NCI-H2171 treated with DMSO at 0.1 percent for 48 hours (cell line): ENCODE data around the gene NAA38.
"Not testable (repeated sequence)": the region's sequence is repeated elsewhere in the genome, so short reads cannot be mapped to it uniquely, and the experiment has no call there.

Experiments
- DNase-seq: peaks from one replicate; lab custom pipeline; 2025; lab: John Stamatoyannopoulos, UW

Gene NAA38

GRCh38 chr17:7882068-7882467 is 24.7 kb upstream of the NAA38 start:
- DNase-seq = peak; percentile 92

- DNase-seq = peak; percentile 98
These were observed 24.1 kb upstream of the NAA38 start for GRCh38 chr17:7881276-7882054.

GRCh38 chr17:7880076-7880868 is 22.9 kb upstream of the NAA38 start:
- peak; percentile 48 for DNase-seq

GRCh38 chr17:7878234-7878633 is 20.9 kb upstream of the NAA38 start:
- DNase-seq = no peak

GRCh38 chr17:7875804-7876370 is 18.5 kb upstream of the NAA38 start:
- DNase-seq = no peak

- no peak for DNase-seq
These were observed 15.7 kb upstream of the NAA38 start for GRCh38 chr17:7873051-7873450.

- DNase-seq = no peak
These were observed 10.5 kb upstream of the NAA38 start for GRCh38 chr17:7867881-7868329.

- DNase-seq = no peak
These were observed 7.8 kb upstream of the NAA38 start for GRCh38 chr17:7864995-7865650.

GRCh38 chr17:7864384-7864783 is 7.0 kb upstream of the NAA38 start:
- DNase-seq = not testable (repeated sequence)

- peak; percentile 83 for DNase-seq
These were observed 5.5 kb upstream of the NAA38 start for GRCh38 chr17:7862692-7863437.

- no peak for DNase-seq
These were observed 1.7 kb upstream of the NAA38 start for GRCh38 chr17:7859028-7859427.

- DNase-seq = peak; percentile 52
These were observed 1.1 kb upstream of the NAA38 start for GRCh38 chr17:7858522-7858810.

GRCh38 chr17:7857713-7858521 is 558 bp upstream of the NAA38 start, which contains the start of gene CYB5D1:
Gene CYB5D1 (plus strand): TSS chr17:7858003. CDS start chr17:7858135, 132 bp downstream.
- DNase-seq = peak; percentile 99

- peak; percentile 23 for DNase-seq
These were observed 1.1 kb downstream of the NAA38 start for GRCh38 chr17:7856011-7856810.

- no peak for DNase-seq
These were observed 1.7 kb downstream of the NAA38 start for GRCh38 chr17:7855660-7856010.

- DNase-seq = no peak
These were observed 2.3 kb downstream of the NAA38 start, which contains the start of gene TMEM88 for GRCh38 chr17:7854851-7855659. Gene TMEM88 (plus strand): TSS chr17:7855066. CDS start chr17:7855075, 9 bp downstream.

GRCh38 chr17:7854078-7854777 is 3.1 kb downstream of the NAA38 start:
- no peak for DNase-seq

- DNase-seq = no peak
These were observed 3.7 kb downstream of the NAA38 start for GRCh38 chr17:7853691-7854038.
